MCF 10A (cell line): ENCODE results near the gene TTK. TPM values are rescaled to one million over a fixed set of nuclear protein-coding genes. Genes with fewer than 3 reads are reported as not detected.

ENCODE experiments used
- Bru-seq: library from RNA; stranded (reverse); fragments of 400-500 nt; gene quantifications from one replicate; lab custom pipeline; 2021; lab: Mats Ljungman, UMichigan
- BruChase-seq, 2 experiments: library from RNA; stranded (reverse); fragments of 400-500 nt; gene quantifications; one replicate each; lab custom pipeline; 2021; lab: Mats Ljungman, UMichigan
- BruUV-seq: library from RNA; stranded (reverse); fragments of 400-500 nt; replicated peaks from 2 replicates; lab custom pipeline; 2021; lab: Mats Ljungman, UMichigan
- CTCF ChIA-PET: fragments of 300-600 bp; sonication (Branson Sonifier 250); formaldehyde crosslinking; extraction: SDS; loops from one replicate; lab custom pipeline; 2021; ENCODE audit warnings: antibody characterized with exemption, inconsistent platforms; lab: Yijun Ruan, JAX
- POLR2A ChIA-PET: fragments of 300-600, 350-650 bp; sonication (Branson Sonifier 250); formaldehyde crosslinking; extraction: SDS; loops from one replicate; lab custom pipeline; 2020; ENCODE audit warnings: antibody characterized with exemption, inconsistent platforms; lab: Yijun Ruan, JAX
- DNase-seq: peaks from one replicate; pipeline ENCODE4 v3.0.0-alpha.2; 2018; ENCODE audit not compliant: unreplicated experiment
- H3K27ac Mint-ChIP-seq: one replicate; pipeline ENCODE4 v1.8.0; 2022; ENCODE audit warnings: mild to moderate bottlenecking, low read depth, mixed read lengths; ENCODE audit not compliant: unreplicated experiment
- H3K27me3 Mint-ChIP-seq: one replicate; pipeline ENCODE4 v1.8.0; 2022; ENCODE audit warnings: mixed read lengths; ENCODE audit not compliant: insufficient read depth, unreplicated experiment
- H3K36me3 Mint-ChIP-seq: one replicate; pipeline ENCODE4 v1.8.0; 2022; ENCODE audit warnings: mild to moderate bottlenecking, moderate library complexity, mixed read lengths; ENCODE audit not compliant: insufficient read depth, unreplicated experiment
- H3K4me1 Mint-ChIP-seq: one replicate; pipeline ENCODE4 v1.8.0; 2022; ENCODE audit warnings: mixed read lengths; ENCODE audit not compliant: insufficient read depth, unreplicated experiment
- H3K4me3 Mint-ChIP-seq: one replicate; pipeline ENCODE4 v1.8.0; 2022; ENCODE audit warnings: mild to moderate bottlenecking, moderate library complexity, mixed read lengths; ENCODE audit not compliant: unreplicated experiment
- H3K9me3 Mint-ChIP-seq: one replicate; pipeline ENCODE4 v1.8.0; 2022; ENCODE audit warnings: mixed read lengths; ENCODE audit not compliant: unreplicated experiment
- CTCF ChIP-seq: fragments of 200-600 bp; IDR thresholded peaks from one replicate; pipeline ENCODE4 v1.8.0; 2022; ENCODE audit warnings: antibody characterized with exemption, mild to moderate bottlenecking; ENCODE audit not compliant: unreplicated experiment
- intact Hi-C: fragments of 100-400 bp; cut with micrococcal nuclease; formaldehyde crosslinking; loops from 2 replicates; pipeline ENCODE4 v1.14.1; 2022
- long read RNA-seq: library from polyadenylated mRNA; stranded (forward); transcript quantifications from one replicate; pipeline ENCODE4 v2.0.0, GENCODE V29; 2022
- total RNA-seq: library from RNA; stranded (reverse); gene quantifications from 2 replicates; pipeline ENCODE4 v1.2.3, GENCODE V29; 2022

Gene TTK
- total RNA-seq = 11.9 and 19.1 TPM in 2 replicates
- percentile 69 among the genes with signal in this experiment for Bru-seq, nascent RNA
- percentile 57 among the genes with signal in this experiment for BruChase-seq, experiment 1, labeled RNA remaining after a 6-hour chase
- BruChase-seq, experiment 2, labeled RNA remaining after a 2-hour chase = percentile 63 among the genes with signal in this experiment
- long read RNA-seq, transcript TTK-202 (22 exons, 3,010 nt) = major isoform, 26 of 37 reads
- long read RNA-seq, partial matches to known transcripts = 2 of 37 reads
- long read RNA-seq, other reads (novel, unspliced or antisense) = 6 of 37 reads

GRCh38 chr6:80004173-80005072 lies at the start of gene TTK:
Gene TTK (plus strand): TSS chr6:80004649. CDS start chr6:80005844, 1,195 bp downstream.
- no peak for TF ChIP-seq CTCF
- intact Hi-C loops = loop anchor here (1.0 to 2.0 kb wide), 2 partner anchors 55 to 136 kb away; no protein-coding TSS in a partner anchor
- CTCF ChIA-PET = interaction anchor here (1.0 to 1.3 kb wide), 3 partner anchors 89 to 1927 kb away, joined by 3 to 6 read pairs (median 3); no protein-coding TSS in a partner anchor
- POLR2A ChIA-PET = interaction anchor here (0.6 to 1.6 kb wide), 13 partner anchors 10 to 926 kb away, joined by 3 to 7 read pairs (median 3); partner anchors contain the start of gene BCKDHB
- Mint-ChIP-seq H3K9me3 (no peaks in the 10 kb centered on the region), H3K27me3 (no peaks in the 10 kb centered on the region), H3K27ac (peak within 1 kb of the TSS; percentile 78), H3K4me3 (peak within 1 kb of the TSS; percentile 96), H3K36me3 (peaks cover 12% of the 10 kb centered on the region), H3K4me1 (peaks cover 40% of the 10 kb centered on the region)
- BruUV-seq = no TSS peak
- DNase-seq = peak; percentile 96

DNA sequence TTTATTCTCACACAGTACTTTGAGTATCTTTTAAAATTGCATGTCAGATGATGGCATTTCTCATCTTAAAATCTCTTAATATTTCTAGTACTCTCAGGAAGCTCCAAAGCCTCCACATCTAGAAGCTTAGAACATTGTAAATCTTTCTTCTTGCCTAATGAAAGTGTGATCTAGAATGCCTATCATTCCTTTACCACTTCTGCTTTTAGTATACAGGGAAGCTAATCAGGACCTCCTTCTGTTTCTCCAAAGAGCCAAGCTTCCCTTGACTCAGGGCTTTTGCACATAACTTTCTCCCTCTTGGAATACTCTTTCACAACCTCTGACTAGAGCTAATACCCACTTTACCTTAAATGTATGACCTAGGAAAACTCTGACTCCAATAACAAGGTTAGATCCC lies 49.6 kb upstream of the TTK start:
- Mint-ChIP-seq H3K4me1 (no peaks in the 10 kb centered on the region), H3K27ac (no peak overlapping the region), H3K36me3 (no peaks in the 10 kb centered on the region), H3K27me3 (no peaks in the 10 kb centered on the region), H3K9me3 (no peaks in the 10 kb centered on the region), H3K4me3 (no peak overlapping the region)
- intact Hi-C loops = no loop called here
- ChIA-PET POLR2A (interaction anchor here (1.1 kb wide), 1 partner anchor 189 kb away, joined by 3 read pairs; no protein-coding TSS in a partner anchor), CTCF (interaction anchor here (0.6 to 1.9 kb wide), 4 partner anchors 8 to 236 kb away, joined by 3 to 8 read pairs (median 4); no protein-coding TSS in a partner anchor)
- TF ChIP-seq CTCF = no peak
- no TSS peak for BruUV-seq
- DNase-seq = no peak

DNA sequence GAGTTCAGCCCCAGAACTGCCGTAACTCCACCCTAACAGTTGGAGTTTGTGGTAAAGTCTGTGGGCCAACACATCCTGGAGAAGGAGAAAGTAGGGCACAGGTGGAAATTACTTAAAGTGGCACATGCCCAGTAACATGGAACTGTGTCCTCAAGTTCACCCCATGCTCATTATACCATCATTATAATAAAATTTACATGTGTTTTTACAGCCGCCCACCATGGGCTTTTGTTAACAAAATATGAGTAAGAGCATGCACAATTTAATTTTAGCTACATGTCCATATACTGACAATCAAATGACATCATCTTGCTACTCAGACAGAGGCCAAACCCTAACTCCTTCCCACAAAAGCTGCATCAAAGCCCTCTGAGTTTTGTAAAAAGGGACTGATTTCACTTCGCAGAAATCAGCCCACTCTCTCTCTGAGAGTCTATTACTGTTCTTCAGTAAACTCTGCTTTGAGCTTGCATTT lies 39.8 kb upstream of the TTK start:
- Mint-ChIP-seq H3K27me3 (peaks cover 9% of the 10 kb centered on the region), H3K4me3 (no peak overlapping the region), H3K4me1 (no peaks in the 10 kb centered on the region), H3K9me3 (peaks cover 18% of the 10 kb centered on the region), H3K36me3 (no peaks in the 10 kb centered on the region), H3K27ac (no peak overlapping the region)
- no peak for TF ChIP-seq CTCF
- CTCF ChIA-PET = interaction anchor here (0.5 to 1.4 kb wide), 5 partner anchors 15 to 130 kb away, joined by 3 to 5 read pairs (median 5); no protein-coding TSS in a partner anchor
- intact Hi-C loops = no loop called here
- BruUV-seq = no TSS peak
- POLR2A ChIA-PET = no interaction called here
- DNase-seq = no peak
